A673 (cell line): ENCODE results near the gene RCC2. TPM values are rescaled to one million over a fixed set of nuclear protein-coding genes. Genes with fewer than 3 reads are reported as not detected.

Source experiments
- BruUV-seq: library from RNA; stranded (reverse); fragments of 400-500 nt; replicated peaks from 2 replicates; lab custom pipeline; 2021; lab: Mats Ljungman, UMichigan
- CTCF ChIA-PET: fragments of 300-600 bp; sonication (Branson Sonifier 250); formaldehyde crosslinking; loops from one replicate; lab custom pipeline; 2022; ENCODE audit warnings: antibody characterized with exemption; lab: Charles Lee
- POLR2A ChIA-PET: fragments of 300-600 bp; sonication (Branson Sonifier 250); formaldehyde crosslinking; loops from one replicate; lab custom pipeline; 2022; ENCODE audit warnings: antibody characterized with exemption; ENCODE audit not compliant: low non-redundant PET; lab: Charles Lee
- DNase-seq: peaks from one replicate; pipeline ENCODE4 v3.0.0-alpha.2; 2015; ENCODE audit warnings: low spot score
- H3K27ac ChIP-seq: fragments of 200-600 bp; sonication (generic); 2 replicates; pipeline ENCODE4 v1.5.1; 2016; ENCODE audit warnings: mixed run types, low read depth, mild to moderate bottlenecking, mixed read lengths, antibody characterized with exemption, low read length; ENCODE audit not compliant: poor library complexity, severe bottlenecking
- H3K27me3 ChIP-seq: fragments of 200-600 bp; sonication (generic); replicated peaks from 2 replicates; pipeline ENCODE4 v1.6.1; 2017; ENCODE audit warnings: mixed run types, low read depth, mild to moderate bottlenecking, mixed read lengths, antibody characterized with exemption, low read length; ENCODE audit not compliant: insufficient read depth, poor library complexity
- H3K36me3 ChIP-seq: fragments of 200-600 bp; sonication (generic); 2 replicates; pipeline ENCODE4 v1.6.1; 2016; ENCODE audit warnings: mixed run types, mild to moderate bottlenecking, mixed read lengths, antibody characterized with exemption, low read length; ENCODE audit not compliant: insufficient read depth, poor library complexity, severe bottlenecking
- H3K4me1 ChIP-seq: fragments of 200-600 bp; sonication (generic); 2 replicates; pipeline ENCODE4 v1.6.1; 2017; ENCODE audit warnings: mixed run types, mild to moderate bottlenecking, mixed read lengths, antibody characterized with exemption, low read length; ENCODE audit not compliant: insufficient read depth, poor library complexity, severe bottlenecking
- H3K4me3 ChIP-seq: fragments of 200-600 bp; sonication (generic); 2 replicates; pipeline ENCODE4 v1.5.1; 2016; ENCODE audit warnings: low read depth, mixed run types, mild to moderate bottlenecking, mixed read lengths, low read length; ENCODE audit not compliant: poor library complexity, severe bottlenecking
- H3K9me3 ChIP-seq: fragments of 200-600 bp; sonication (generic); 2 replicates; pipeline ENCODE4 v1.6.1; 2016; ENCODE audit warnings: mixed run types, low read depth, mild to moderate bottlenecking, mixed read lengths, antibody characterized with exemption, low read length; ENCODE audit not compliant: poor library complexity, severe bottlenecking
- CTCF ChIP-seq: fragments of 300-800, 200-600 bp; sonication (generic); conservative IDR thresholded peaks from 2 replicates; pipeline ENCODE4 v1.5.1; 2017; ENCODE audit warnings: low read depth, mild to moderate bottlenecking, antibody characterized with exemption, low read length, moderate library complexity, mixed read lengths
- EZH2 ChIP-seq: fragments of 200-600 bp; sonication (generic); IDR thresholded peaks from 2 replicates; pipeline ENCODE4 v1.6.1; 2017; ENCODE audit warnings: borderline replicate concordance, low read depth, mild to moderate bottlenecking, mixed read lengths, antibody characterized with exemption, low read length; ENCODE audit not compliant: poor library complexity, severe bottlenecking
- intact Hi-C: fragments of 100-400 bp; cut with micrococcal nuclease; formaldehyde crosslinking; loops from one replicate; pipeline ENCODE4 v1.10.0; 2022; ENCODE audit not compliant: unreplicated experiment
- total RNA-seq: library from RNA; stranded (reverse); gene quantifications from 2 replicates; pipeline ENCODE4 v1.2.3, GENCODE V29; 2021

Gene RCC2
- total RNA-seq, 1 experiment from 2014 or later: 182 TPM

GRCh38 chr1:17466359-17466758, 26.9 kb upstream of the RCC2 start:
- no peaks in the 10 kb centered on the region for H3K9me3 ChIP-seq
- CTCF ChIA-PET: no interaction called here
- no peak for TF ChIP-seq EZH2
- no peak for TF ChIP-seq CTCF
- H3K27ac ChIP-seq: no peak overlapping the region
- no peaks in the 10 kb centered on the region for H3K4me1 ChIP-seq
- no peaks in the 10 kb centered on the region for H3K36me3 ChIP-seq
- H3K27me3 ChIP-seq: no peaks in the 10 kb centered on the region
- H3K4me3 ChIP-seq: no peak overlapping the region
- intact Hi-C loops: no loop called here
- POLR2A ChIA-PET: no interaction called here
- DNase-seq: no peak
- BruUV-seq: no TSS peak

DNA sequence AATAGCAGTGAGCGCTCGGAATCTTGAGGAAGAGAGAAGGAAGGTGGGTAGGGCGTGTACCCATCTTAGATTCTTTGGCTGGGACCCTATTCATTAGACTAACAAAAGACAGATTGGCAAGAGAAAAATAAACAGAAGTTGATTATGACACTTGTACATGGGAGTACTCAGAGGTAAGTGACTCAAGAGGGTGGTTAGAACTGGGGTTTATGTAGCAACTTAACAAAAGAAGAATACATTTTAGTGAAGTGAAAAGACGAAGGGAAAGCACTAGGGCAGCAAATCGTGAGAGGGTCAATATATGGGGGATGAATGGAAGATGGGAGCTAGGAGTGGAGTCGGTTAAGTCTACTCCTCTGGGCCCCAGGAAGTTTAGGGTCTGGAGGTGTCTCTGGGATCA, 25.8 kb upstream of the RCC2 start:
- BruUV-seq: no TSS peak
- no peaks in the 10 kb centered on the region for H3K9me3 ChIP-seq
- no peaks in the 10 kb centered on the region for H3K36me3 ChIP-seq
- H3K27ac ChIP-seq: no peak overlapping the region
- intact Hi-C loops: no loop called here
- TF ChIP-seq EZH2 (no peak), CTCF (no peak)
- H3K4me3 ChIP-seq: no peak overlapping the region
- POLR2A ChIA-PET: no interaction called here
- no peak for DNase-seq
- H3K27me3 ChIP-seq: no peaks in the 10 kb centered on the region
- no peaks in the 10 kb centered on the region for H3K4me1 ChIP-seq
- CTCF ChIA-PET: no interaction called here

GRCh38 chr1:17463991-17464390, 24.5 kb upstream of the RCC2 start:
- no TSS peak for BruUV-seq
- ChIA-PET CTCF (no interaction called here), POLR2A (no interaction called here)
- no peak overlapping the region for H3K4me3 ChIP-seq
- no peaks in the 10 kb centered on the region for H3K4me1 ChIP-seq
- H3K36me3 ChIP-seq: no peaks in the 10 kb centered on the region
- no peak for TF ChIP-seq CTCF
- TF ChIP-seq EZH2: no peak
- intact Hi-C loops: no loop called here
- no peak for DNase-seq
- H3K27ac ChIP-seq: no peak overlapping the region
- no peaks in the 10 kb centered on the region for H3K9me3 ChIP-seq
- no peaks in the 10 kb centered on the region for H3K27me3 ChIP-seq
